Inflammatory macrophage treated with lipopolysaccharide for 4 hours (primary cell): Measurements from ENCODE around the gene CAV2.
A peak's percentile ranks its signal among the peaks of the same experiment; 100 is the strongest.

Experiments used
- DNase-seq: peaks from one replicate; pipeline ENCODE4 v3.0.0-alpha.2; 2020

The CAV2 gene

GRCh38 chr7:116496653-116497052 is 2.9 kb upstream of the CAV2 start:
- no peak for DNase-seq

GRCh38 chr7:116497708-116498107 is 1.8 kb upstream of the CAV2 start:
- DNase-seq: no peak

GRCh38 chr7:116500078-116500853 is 728 bp downstream of the CAV2 start:
- no peak for DNase-seq

- no peak for DNase-seq
These were observed 2.1 kb downstream of the CAV2 start for GRCh38 chr7:116501425-116502167.

GRCh38 chr7:116502201-116503096 is 2.9 kb downstream of the CAV2 start:
- no peak for DNase-seq

- no peak for DNase-seq
These were observed 4.3 kb downstream of the CAV2 start for GRCh38 chr7:116503835-116504234.

- no peak for DNase-seq
These were observed 5.7 kb downstream of the CAV2 start for GRCh38 chr7:116505278-116505677.

GRCh38 chr7:116505823-116506222 is 6.3 kb downstream of the CAV2 start:
- no peak for DNase-seq

GRCh38 chr7:116509982-116510579 is 10.5 kb downstream of the CAV2 start:
- DNase-seq: no peak

- DNase-seq: no peak
These were observed 11.3 kb downstream of the CAV2 start for GRCh38 chr7:116510795-116511194.

- DNase-seq: peak; percentile 39
These were observed 12.3 kb downstream of the CAV2 start for GRCh38 chr7:116511552-116512519.

GRCh38 chr7:116512520-116513188 is 13.1 kb downstream of the CAV2 start:
- no peak for DNase-seq

GRCh38 chr7:116515584-116515983 is 16.0 kb downstream of the CAV2 start:
- DNase-seq: no peak

GRCh38 chr7:116516324-116516723 is 16.8 kb downstream of the CAV2 start:
- no peak for DNase-seq

GRCh38 chr7:116517626-116518025 is 18.1 kb downstream of the CAV2 start:
- DNase-seq: no peak

- peak; percentile 60 for DNase-seq
These were observed 19.4 kb downstream of the CAV2 start for GRCh38 chr7:116518961-116519360.

GRCh38 chr7:116521046-116521664 is 21.6 kb downstream of the CAV2 start:
- DNase-seq: no peak

- DNase-seq: no peak
These were observed 22.7 kb downstream of the CAV2 start for GRCh38 chr7:116522247-116522646.

GRCh38 chr7:116524221-116524608 is 24.7 kb downstream of the CAV2 start:
- no peak for DNase-seq

GRCh38 chr7:116524609-116525297 is 25.2 kb downstream of the CAV2 start, which contains the start of gene CAV1:
CAV1 (plus strand) TSS chr7:116525036; CDS start chr7:116525063, 27 bp downstream.
- DNase-seq: no peak
